IPS-18c (cell line): ENCODE data around the gene FAM89B.
"Not testable (repeated sequence)": the region's sequence is repeated elsewhere in the genome, so short reads cannot be mapped to it uniquely, and the experiment has no call there.

Experiments
- H3K4me3 ChIP-seq: 2 replicates; pipeline ENCODE4 v1.7.0; 2013; ENCODE audit warnings: low read depth, mild to moderate bottlenecking, low read length, moderate library complexity; ENCODE audit not compliant: insufficient read depth
- H3K9me3 ChIP-seq: one replicate; pipeline ENCODE4 v1.6.1; 2013; ENCODE audit warnings: mild to moderate bottlenecking, low read length, moderate library complexity; ENCODE audit not compliant: control insufficient read depth, insufficient read depth

FAM89B gene

GRCh38 chr11:65564879-65565559 is 7.3 kb upstream of the FAM89B start:
- not testable (repeated sequence) for H3K9me3 ChIP-seq, H3K4me3 ChIP-seq

GRCh38 chr11:65565624-65566453 is 6.5 kb upstream of the FAM89B start:
- Histone ChIP-seq H3K4me3 (no peak overlapping the region), H3K9me3 (no peaks in the 10 kb centered on the region)

- no peaks in the 10 kb centered on the region for H3K9me3 ChIP-seq
- peak overlapping the region; percentile 99 for H3K4me3 ChIP-seq
Observed at GRCh38 chr11:65569164-65569972, 3.0 kb upstream of the FAM89B start.

- Histone ChIP-seq H3K9me3 (no peaks in the 10 kb centered on the region), H3K4me3 (peak within 1 kb of the TSS; percentile 99)
Observed at GRCh38 chr11:65569973-65570918, 2.1 kb upstream of the FAM89B start, which contains the start of gene ZNRD2. Gene ZNRD2 (plus strand): TSS chr11:65570477. CDS start chr11:65570492, 15 bp downstream.

GRCh38 chr11:65571420-65571819 is 918 bp upstream of the FAM89B start:
- peak overlapping the region; percentile 99 for H3K4me3 ChIP-seq
- no peaks in the 10 kb centered on the region for H3K9me3 ChIP-seq

- Histone ChIP-seq H3K9me3 (no peaks in the 10 kb centered on the region), H3K4me3 (peak overlapping the region; percentile 99; the same call in 1 of the 2 replicates)
Observed at GRCh38 chr11:65571940-65572339, 398 bp upstream of the FAM89B start.

GRCh38 chr11:65573391-65574079 is 1.2 kb downstream of the FAM89B start:
- H3K9me3 ChIP-seq = no peaks in the 10 kb centered on the region
- no peak overlapping the region; the same call in 1 of the 2 replicates for H3K4me3 ChIP-seq

GRCh38 chr11:65574109-65574810 is 1.9 kb downstream of the FAM89B start:
- peak overlapping the region; percentile 47; the same call in 1 of the 2 replicates for H3K4me3 ChIP-seq
- no peaks in the 10 kb centered on the region for H3K9me3 ChIP-seq

- no peaks in the 10 kb centered on the region for H3K9me3 ChIP-seq
- peak overlapping the region; percentile 46 for H3K4me3 ChIP-seq
Observed at GRCh38 chr11:65574811-65575567, 2.7 kb downstream of the FAM89B start.

GRCh38 chr11:65575568-65576231 is 3.4 kb downstream of the FAM89B start, which contains the start of gene EHBP1L1:
Gene EHBP1L1 (plus strand): TSS chr11:65576053. CDS start chr11:65576303, 250 bp downstream.
- Histone ChIP-seq H3K9me3 (peaks cover 2% of the 10 kb centered on the region), H3K4me3 (peak within 1 kb of the TSS; percentile 46)

- Histone ChIP-seq H3K9me3 (peaks cover 2% of the 10 kb centered on the region), H3K4me3 (peak overlapping the region; percentile 46)
Observed at GRCh38 chr11:65576232-65576866, 4.0 kb downstream of the FAM89B start.

- Histone ChIP-seq H3K9me3 (peaks cover 2% of the 10 kb centered on the region), H3K4me3 (0 out of 2 replicates have a peak overlapping the region, but pooled peaks have one; percentile 46)
Observed at GRCh38 chr11:65576867-65577755, 4.8 kb downstream of the FAM89B start.

- no peak overlapping the region for H3K4me3 ChIP-seq
Observed at GRCh38 chr11:65577756-65578109, 5.4 kb downstream of the FAM89B start.

More at GRCh38 chr11:65577756-65578109, 5.4 kb downstream of the FAM89B start:
- H3K9me3 ChIP-seq = peaks cover 2% of the 10 kb centered on the region
